Measurements from ENCODE around the gene CPLX1.
"Not testable (repeated sequence)": the region's sequence is repeated elsewhere in the genome, so short reads cannot be mapped to it uniquely, and the experiment has no call there.

The CPLX1 gene

DNA sequence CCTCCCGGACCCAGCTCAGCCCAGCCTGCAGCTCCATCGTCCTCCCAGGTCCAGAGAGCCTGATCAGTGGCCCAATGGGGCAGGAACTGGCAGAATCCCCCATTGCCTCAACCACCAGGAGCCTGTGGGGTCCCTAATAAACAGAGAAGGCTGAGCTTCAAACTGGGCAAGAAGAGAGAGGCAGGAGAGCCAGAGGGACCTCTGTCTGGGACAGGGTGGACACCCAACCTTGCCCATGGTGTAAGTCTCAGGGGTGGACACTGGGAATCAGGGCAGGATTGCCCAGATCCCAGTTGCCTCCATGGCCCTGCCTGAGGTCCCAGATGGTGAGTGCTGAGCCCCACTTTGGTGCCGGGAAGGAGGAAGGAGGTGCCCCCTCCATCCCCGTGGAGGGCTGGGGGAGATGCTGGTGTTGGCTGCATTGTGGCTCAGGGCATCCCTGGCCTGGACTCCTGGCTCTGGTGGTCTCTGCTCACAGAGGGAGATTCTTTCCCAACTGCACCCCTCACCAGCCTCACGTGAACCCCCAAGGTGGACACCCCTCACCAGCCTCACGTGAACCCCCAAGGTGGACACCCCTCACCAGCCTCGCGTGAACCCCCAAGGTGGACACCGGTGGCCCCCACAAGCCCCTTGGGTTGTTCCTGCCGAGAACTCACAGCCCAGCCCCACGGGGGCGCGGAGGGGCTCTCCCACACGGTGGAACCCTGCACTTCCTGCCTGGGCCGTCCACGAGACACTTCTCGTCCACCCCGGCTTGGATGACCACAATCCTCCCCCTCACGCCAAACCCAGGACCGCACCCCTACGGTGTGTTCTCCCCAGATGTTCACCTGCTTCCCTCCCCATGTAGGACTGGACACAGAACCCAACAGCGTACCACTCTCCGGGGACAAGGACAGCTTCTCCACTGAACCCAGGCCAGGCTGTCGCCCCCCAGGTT lies 5.4 kb downstream of the CPLX1 start:
- DNase-seq (ENCODE audit: low read depth in 2 of 2), result no peak

GRCh38 chr4:819401-820229 lies 6.3 kb downstream of the CPLX1 start:
- DNase-seq (ENCODE audit: low read depth in 2 of 2), result no peak

DNA sequence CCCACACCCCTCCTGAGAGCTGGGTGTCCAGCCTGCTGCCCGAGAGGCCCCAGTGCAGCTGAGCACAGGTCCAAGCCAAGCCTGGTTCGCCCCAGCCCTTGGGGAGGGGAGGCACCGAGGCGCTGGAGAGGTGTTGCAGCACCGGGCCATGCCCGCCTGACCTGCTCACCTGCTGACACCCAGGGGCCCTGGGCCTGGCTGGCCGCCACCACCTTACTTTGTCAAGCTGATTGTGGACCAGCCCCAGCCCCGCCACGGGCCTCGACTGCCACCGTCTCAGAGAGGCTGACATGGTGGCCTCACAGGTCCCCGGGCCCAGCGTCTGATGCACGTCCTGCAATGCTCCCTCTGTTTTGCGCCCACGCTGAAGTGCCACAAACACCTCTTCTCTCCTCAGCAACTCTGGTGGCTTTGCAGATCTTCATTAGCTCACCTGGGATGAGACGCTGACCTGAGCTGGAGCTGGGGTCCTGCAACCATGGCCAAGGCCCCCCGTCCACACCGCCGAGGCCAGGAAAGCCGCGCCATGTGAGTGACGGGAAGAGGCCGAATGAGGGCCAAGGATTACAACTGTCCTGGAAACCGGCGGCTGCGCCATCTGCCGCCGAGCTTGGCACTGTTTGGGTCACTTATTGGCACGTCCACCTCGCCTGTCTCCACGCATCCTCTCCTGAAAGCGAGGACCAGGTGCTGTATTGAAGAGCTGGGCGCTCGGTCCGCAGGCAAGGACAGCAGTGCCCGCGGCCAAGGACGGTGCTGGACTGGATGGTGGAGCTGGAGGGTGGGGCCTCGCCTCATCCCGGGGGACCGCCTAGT lies 7.6 kb downstream of the CPLX1 start:
- no peak for DNase-seq (ENCODE audit: low read depth in 2 of 2)

GRCh38 chr4:815464-816146 lies 10.3 kb downstream of the CPLX1 start:
- DNase-seq (ENCODE audit: low read depth in 2 of 2), result no peak

DNA sequence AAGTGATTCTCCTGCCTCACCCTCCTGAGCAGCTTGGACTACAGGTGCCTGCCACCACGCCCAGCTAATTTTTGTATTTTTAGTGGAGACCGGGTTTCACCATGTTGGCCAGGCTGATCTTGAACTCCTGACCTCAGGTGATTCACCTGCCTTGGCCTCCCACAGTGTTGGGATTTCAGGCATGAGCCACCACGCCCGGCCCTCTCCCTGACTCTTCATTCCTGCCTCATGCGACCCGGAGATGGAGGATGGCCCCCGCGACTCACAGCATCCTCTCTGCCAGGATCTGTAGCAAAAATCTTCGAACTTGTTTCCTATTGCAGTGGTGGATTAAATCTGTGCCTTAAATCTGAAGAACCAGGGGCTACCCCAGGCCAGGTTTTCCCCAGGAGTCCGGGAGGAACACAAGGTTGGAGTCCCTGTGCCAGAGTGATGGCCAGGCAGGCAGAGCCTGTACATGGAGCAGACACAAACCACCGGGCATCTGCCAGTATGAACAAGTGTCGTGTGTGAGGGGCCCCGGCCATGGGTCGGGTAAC lies 11.5 kb downstream of the CPLX1 start:
- no peak for DNase-seq (ENCODE audit: low read depth in 2 of 2)

DNA sequence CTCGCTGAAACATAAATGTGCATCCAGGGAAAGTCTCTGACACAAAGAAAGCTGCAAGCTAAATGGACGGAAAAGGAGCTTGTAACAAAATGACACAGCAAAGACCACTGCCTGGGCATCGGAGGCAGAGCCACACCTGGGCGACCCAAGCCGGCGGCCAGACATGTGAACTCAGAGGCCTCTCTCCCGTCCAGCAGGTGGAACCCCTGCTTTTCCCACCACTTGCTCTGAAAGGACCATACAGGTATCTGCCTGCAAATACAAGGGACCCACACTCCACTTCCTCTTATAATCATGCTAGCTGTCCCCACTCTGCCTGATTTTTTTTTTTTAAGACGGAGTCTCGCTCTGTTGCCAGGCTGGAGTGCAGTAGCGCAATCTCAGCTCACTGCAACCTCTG lies 12.0 kb downstream of the CPLX1 start:
- no peak for DNase-seq (ENCODE audit: low read depth in 2 of 2)

DNA sequence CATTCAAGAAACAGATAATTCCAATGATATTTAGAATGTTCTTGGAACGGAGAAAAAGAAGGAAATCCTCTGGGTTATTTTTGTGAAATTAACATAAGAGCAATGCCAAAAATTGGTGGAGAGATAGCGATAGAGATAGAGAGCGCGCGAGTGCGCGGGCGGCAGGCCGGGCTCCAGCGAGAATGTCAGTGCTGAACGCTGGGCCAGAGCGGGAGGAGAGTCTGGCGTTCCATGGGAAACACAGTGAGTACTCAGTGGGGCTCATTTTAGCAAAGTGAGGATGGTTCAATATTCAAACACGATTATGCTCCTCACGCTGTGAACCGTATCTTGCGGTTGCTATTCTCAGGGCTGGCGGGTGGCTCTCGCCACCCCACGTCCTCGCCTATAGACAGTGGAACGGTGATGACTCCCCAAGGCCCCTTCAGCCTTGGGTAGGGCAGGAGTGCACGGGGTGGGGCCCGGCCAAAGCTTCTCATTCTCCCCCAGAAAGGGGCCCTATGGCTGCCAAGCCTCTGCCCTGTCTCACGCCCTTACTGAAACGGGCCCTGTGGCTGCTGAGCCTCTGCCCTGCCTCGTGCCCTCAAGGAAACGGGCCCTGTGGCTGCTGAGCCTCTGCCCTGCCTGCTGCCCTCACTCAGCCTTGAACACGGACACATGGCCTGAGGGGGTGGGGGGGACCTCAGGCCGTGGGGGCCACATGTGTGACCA lies 16.9 kb downstream of the CPLX1 start:
- DNase-seq (ENCODE audit: low read depth in 2 of 2), result no peak

- DNase-seq (ENCODE audit: low read depth in 2 of 2), result no peak
Measured at GRCh38 chr4:807792-808191, 18.1 kb downstream of the CPLX1 start.

DNA sequence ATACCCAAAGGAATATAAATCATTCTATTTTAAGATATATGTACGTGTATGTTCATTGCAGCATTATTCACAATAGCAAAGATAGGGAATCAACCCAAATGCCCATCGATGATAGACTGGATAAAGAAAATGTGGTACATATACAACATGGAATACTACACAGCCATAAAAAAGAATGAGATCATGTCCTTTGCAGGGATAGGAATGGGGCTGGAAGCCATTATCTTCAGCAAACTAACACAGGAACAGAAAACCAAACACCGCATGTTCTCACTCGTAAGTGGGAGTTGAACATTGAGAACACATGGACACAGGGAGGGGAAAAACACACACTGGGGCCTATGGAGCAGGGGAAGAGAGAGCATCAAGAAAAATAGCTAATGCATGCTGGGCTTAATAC lies 18.9 kb downstream of the CPLX1 start:
- DNase-seq (ENCODE audit: low read depth in 2 of 2), result not testable (repeated sequence)

DNA sequence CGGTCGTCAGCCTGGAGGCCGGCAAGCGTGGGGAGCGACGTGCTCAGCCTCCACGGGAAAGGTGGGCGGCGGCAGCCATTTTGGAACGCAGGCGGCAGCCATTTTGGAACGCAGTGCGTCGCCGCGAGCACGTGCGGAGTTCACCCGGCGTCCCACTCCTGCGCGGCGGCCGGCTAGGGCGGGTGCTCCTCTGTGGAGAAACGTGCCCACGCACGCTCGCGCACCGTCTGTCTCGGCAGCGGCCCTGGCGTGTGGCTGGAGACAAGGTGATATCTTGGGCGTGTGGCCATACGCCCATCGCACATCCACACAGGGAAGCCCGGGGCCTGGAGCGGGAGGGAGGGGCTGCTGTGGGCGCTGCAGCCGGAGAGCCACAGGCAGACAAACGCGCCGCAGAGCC lies 21.1 kb downstream of the CPLX1 start:
- DNase-seq (ENCODE audit: low read depth in 2 of 2), result no peak

GRCh38 chr4:803884-804283 lies 22.0 kb downstream of the CPLX1 start:
- no peak for DNase-seq (ENCODE audit: low read depth in 2 of 2)

DNA sequence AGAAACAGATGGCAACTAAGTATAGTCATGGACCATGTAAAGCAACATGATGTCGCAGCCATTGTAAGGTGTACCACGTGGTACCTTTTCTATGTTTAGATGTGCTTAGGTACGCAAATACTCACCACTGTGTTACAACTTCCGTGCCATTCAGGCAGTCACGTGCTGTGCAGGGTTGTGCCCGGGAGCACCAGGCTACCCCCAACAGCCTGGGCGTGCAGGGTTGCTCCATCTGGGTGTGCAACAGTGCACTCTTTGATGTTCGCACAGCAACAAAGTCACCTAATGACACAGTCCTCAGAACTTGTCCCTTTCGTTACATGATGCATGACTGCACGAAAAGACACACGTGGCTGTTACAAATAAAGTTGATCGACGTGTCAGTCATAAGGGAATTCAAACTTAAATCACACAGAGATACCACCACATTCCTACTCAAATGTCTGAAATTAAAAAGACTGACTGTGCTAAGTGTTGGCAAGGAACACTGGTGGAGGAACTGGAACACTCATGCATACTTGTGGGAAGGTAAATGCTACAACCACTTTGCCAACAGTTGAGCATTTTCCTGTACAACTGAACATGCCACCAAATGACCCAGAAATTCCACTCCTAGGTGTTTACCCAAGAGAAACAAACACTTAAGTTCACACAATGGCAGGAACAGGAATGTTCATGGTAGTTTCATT lies 24.3 kb downstream of the CPLX1 start:
- no peak for DNase-seq (ENCODE audit: low read depth in 2 of 2)

DNA sequence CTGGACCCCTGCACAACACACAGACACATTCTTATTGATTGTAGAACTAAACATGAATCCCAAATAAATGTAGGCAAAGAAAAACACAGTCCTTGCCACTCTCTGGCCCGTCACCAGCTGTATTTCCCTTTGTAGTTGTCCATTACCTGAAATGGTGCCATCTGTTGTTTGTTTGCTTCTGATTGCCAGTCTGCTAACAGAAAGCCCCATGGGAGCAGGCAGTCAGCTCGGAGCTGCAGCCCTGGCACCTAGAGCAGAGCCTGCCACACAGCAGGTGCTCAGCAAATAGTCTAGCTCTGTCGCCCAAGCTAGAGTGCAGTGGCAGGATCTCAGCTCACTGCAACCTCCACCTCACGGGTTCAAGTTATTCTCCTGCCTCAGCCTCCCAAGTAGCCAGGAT lies 28.9 kb downstream of the CPLX1 start:
- DNase-seq (ENCODE audit: low read depth in 2 of 2), result no peak

DNA sequence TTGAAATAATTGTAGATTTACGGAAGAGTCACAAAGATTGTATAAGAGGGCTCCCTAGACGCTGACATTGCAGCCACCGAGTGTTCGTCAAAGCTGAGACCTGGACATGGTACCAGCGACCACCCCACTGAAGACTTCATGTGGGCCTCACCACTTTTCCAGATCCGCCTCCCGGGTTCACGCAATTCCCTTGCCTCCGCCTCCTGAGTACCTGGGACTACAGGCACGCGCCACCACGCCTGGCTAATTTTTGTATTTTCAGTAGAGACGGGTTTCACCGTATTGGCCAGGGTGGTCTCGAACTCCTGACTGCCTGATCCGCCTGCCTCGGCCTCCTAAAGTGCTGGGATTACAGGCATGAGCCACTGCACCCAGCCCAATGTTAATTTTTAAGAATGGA lies 29.7 kb downstream of the CPLX1 start:
- DNase-seq (ENCODE audit: low read depth in 2 of 2), result no peak

- DNase-seq (ENCODE audit: low read depth in 2 of 2), result no peak
Measured at GRCh38 chr4:795726-796119, 30.2 kb downstream of the CPLX1 start.

GRCh38 chr4:794900-795725 lies 30.8 kb downstream of the CPLX1 start:
- no peak for DNase-seq (ENCODE audit: low read depth in 2 of 2)

GRCh38 chr4:793941-794621 lies 31.8 kb downstream of the CPLX1 start:
- no peak for DNase-seq (ENCODE audit: low read depth in 2 of 2)

- DNase-seq (ENCODE audit: low read depth in 2 of 2), result no peak
Measured at GRCh38 chr4:793093-793861, 32.7 kb downstream of the CPLX1 start.

Data from stimulated activated CD4-positive, alpha-beta T cell treated with anti-CD3 and anti-CD28 coated beads, Interleukin-4, amount 100 ng/mL, for 48 hours (primary cell).